Astrocyte of the cerebellum (primary cell): ENCODE measurements around the gene CBX1.

Source experiments
- DNase-seq: peaks from one replicate; pipeline ENCODE4 v3.0.0-alpha.2; 2011; ENCODE audit warnings: low read depth
- H3K4me3 ChIP-seq: 2 replicates; pipeline ENCODE4 v1.5.1; 2011; ENCODE audit warnings: mild to moderate bottlenecking, low read depth, low read length, moderate library complexity
- in situ Hi-C: cut with HindIII; loops from 2 replicates; pipeline ENCODE4 v1.10.0; 2017; ENCODE audit warnings: low sequenced_read_pairs
- TF ChIP-seq, protein P1 (sequence below): IDR thresholded peaks from 2 replicates; pipeline ENCODE4 v1.5.1; 2012; ENCODE audit warnings: low read length, low read depth, moderate library complexity, mild to moderate bottlenecking; ENCODE audit errors: missing control alignments

Gene CBX1

GRCh38 chr17:48027322-48027981 is 73.8 kb downstream of the CBX1 start:
- in situ Hi-C loops, result no loop called here
- TF ChIP-seq, protein P1, sequence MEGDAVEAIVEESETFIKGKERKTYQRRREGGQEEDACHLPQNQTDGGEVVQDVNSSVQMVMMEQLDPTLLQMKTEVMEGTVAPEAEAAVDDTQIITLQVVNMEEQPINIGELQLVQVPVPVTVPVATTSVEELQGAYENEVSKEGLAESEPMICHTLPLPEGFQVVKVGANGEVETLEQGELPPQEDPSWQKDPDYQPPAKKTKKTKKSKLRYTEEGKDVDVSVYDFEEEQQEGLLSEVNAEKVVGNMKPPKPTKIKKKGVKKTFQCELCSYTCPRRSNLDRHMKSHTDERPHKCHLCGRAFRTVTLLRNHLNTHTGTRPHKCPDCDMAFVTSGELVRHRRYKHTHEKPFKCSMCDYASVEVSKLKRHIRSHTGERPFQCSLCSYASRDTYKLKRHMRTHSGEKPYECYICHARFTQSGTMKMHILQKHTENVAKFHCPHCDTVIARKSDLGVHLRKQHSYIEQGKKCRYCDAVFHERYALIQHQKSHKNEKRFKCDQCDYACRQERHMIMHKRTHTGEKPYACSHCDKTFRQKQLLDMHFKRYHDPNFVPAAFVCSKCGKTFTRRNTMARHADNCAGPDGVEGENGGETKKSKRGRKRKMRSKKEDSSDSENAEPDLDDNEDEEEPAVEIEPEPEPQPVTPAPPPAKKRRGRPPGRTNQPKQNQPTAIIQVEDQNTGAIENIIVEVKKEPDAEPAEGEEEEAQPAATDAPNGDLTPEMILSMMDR, result no peak
- DNase-seq, result no peak
- H3K4me3 ChIP-seq, result no peak overlapping the region

GRCh38 chr17:48026502-48027321 is 74.6 kb downstream of the CBX1 start:
- H3K4me3 ChIP-seq, result no peak overlapping the region
- TF ChIP-seq, protein P1, result peak; percentile 89
- DNase-seq, result peak; percentile 70
- in situ Hi-C loops, result no loop called here

DNA sequence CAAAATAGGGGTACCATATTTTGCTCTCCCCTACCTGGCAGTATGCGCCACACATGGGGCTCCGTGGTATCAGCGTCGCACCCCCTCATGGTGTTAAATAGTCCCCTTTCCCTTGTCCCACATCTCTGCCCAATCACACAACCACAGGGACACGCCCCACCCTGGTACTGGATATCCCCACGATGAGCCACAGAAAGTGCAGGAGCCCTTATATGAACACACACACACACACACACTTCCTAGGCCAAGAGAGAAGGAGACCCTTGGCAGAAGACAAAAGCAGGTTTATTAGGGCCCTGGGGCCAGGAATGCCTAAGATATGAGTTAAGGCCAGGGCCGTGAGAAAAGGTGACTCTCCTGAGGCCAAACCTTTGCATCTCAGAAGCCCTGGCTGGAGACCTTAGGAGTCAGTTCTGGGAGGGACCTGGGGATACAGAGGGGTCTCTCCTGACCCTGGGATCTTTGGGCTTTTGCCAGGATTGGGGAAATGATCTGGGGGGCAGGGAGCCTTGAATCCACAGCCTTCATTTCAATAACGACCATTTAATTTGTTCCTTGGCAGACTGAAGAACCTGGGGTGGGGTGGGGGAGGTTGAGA is 75.3 kb downstream of the CBX1 start:
- peak overlapping the region; percentile 44 for H3K4me3 ChIP-seq
- TF ChIP-seq, protein P1, result no peak
- DNase-seq, result no peak
- in situ Hi-C loops, result no loop called here

DNA sequence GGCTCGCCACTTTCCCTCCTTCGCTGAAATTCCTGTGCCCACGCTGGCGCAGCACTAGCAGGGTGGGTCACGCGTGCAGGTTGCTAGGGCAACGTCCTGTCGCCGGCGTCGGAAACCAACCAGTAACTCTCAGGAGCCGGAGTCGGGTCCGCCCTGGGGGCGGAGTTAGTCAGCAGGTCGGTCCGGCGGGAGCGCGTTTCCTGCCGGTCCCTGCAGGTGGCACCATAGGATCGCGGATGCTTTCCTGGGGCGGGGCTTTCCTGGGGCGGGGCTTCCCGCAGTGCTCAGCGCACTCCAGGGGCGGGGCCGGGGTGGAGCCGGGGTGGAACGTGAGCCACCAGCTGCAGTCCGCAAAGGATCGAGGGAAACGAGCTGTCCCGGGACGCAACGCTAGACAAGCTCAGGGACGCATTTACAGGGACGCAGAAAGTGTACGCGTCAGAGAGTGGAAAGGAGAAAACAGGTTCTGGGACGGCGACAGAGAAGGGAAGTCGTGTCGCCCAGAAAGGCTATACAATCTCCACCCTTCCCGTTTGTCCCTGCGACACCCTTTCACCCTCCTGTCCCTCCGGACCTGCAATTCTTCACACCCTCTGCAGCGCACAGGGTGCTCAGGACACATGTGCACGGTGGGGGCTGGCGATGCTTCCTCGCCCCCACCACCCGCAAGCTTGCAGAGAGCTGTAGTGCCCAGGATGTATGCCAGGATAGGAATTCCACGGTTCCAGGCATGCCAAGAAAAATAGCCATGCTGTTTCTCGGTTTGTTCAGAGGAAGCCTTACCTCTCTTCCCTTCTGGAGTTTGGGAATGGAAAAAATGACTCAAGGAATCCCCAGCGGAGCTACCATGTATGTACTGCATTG is 76.0 kb downstream of the CBX1 start:
- DNase-seq, result peak; percentile 88
- peak overlapping the region; percentile 44 for H3K4me3 ChIP-seq
- TF ChIP-seq, protein P1, result peak; percentile 64
- in situ Hi-C loops, result no loop called here

DNA sequence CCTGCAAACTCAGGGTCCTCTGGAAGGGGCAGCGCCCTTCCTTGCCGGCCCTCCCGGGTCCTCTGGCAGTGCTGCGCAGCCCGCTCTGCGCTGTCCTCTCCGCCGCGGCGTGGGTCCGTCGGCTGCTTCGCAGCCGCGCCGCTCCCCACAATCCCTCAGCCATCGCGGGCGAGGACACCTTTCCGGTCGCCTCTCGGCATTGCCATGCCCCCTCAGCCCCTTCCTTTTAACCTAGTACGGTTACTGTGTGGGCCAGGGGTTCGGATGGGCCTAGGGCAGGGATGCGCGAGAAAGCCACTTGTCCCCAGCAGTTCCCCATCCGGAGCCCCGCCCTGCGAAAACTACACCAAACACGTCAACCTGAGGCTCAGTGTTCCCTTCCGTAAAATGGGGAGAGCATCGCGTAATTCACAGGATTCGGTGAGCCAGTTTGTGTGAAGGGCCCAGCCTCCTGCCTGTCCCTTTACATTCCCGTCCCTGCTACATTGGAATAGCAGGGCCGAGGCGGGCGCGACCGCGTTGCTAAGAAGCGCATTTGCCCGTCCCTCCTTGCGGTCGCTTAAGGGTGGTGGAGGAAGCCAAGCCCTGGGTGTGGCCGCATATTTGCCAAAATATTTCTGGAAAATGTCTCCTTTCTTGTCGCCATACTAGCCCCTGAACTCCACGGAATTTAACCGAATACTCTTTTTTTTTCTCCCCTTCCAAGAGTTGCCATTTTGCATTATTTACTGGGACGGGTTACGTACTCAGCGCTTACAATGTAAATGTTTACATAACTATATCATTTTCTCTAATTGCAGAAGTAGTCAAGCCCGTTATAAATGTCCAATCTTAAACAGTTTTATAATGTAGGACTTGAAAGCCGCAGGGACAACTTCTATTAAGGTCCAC is 76.9 kb downstream of the CBX1 start:
- peak overlapping the region; percentile 40 for H3K4me3 ChIP-seq
- DNase-seq, result no peak
- in situ Hi-C loops, result no loop called here
- TF ChIP-seq, protein P1, result no peak
